Activated T-helper 1 cell treated with anti-CD3 and anti-CD28 coated beads, Interleukin-2, amount 50 U/mL, for 16 hours (primary cell): ENCODE measurements around the gene HSD11B1L.
"Not testable (repeated sequence)": the region's sequence is repeated elsewhere in the genome, so short reads cannot be mapped to it uniquely, and the experiment has no call there.

Experiments
- DNase-seq, 2 donors: peaks; one replicate each; pipeline ENCODE4 v3.0.0-alpha.2; 2020; ENCODE audit warnings: low read depth in 1 of 2, low spot score in 1 of 2

The HSD11B1L gene

GRCh38 chr19:5719961-5720790 lies 39.3 kb downstream of the HSD11B1L start, which contains the start of the genes CATSPERD and LONP1:
Gene CATSPERD (plus strand): TSS chr19:5720637. CDS start chr19:5720738, 101 bp downstream.
Gene LONP1 (minus strand): TSS chr19:5720146. CDS start chr19:5720132, 14 bp downstream.
- DNase-seq = peak; percentile 92 to 98

- DNase-seq = no peak
Measured at GRCh38 chr19:5727453-5728050, 46.7 kb downstream of the HSD11B1L start.

DNA sequence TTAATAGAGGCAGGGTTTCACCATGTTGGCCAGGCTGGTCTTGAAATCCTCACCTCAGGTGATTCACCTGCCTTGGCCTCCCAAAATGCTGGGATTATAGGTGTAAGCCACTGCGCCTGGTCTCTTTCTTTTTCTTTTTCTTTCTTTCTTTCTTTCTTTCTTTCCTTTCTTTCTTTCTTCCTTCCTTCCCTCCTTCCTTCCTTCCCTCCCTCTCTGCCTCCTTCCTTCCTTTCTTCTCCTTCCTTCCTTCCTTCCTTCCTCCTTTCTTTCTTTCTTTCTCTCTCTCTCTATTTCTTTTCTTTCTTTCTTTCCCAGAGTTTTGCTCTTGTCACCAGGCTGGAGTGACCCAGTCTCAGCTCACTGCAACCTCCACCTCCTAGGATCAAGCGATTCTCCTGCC lies 52.3 kb downstream of the HSD11B1L start:
- not testable (repeated sequence) for DNase-seq
